HG02973 (cell line): ENCODE measurements around the gene PTPRU.
"Not testable (repeated sequence)": the region's sequence is repeated elsewhere in the genome, so short reads cannot be mapped to it uniquely, and the experiment has no call there.

Experiments used
- ATAC-seq: cut with Tn5 transposase; IDR thresholded peaks from one replicate; pipeline ENCODE4 v1.9.1; 2021; ENCODE audit warnings: moderate library complexity; ENCODE audit not compliant: unreplicated experiment

Gene PTPRU

GRCh38 chr1:29221296-29221695 lies 15.0 kb upstream of the PTPRU start:
- ATAC-seq = no peak

GRCh38 chr1:29222260-29222659 lies 14.1 kb upstream of the PTPRU start:
- ATAC-seq = not testable (repeated sequence)

- no peak for ATAC-seq
These were observed 13.6 kb upstream of the PTPRU start for GRCh38 chr1:29222686-29223085.

- ATAC-seq = no peak
These were observed 12.8 kb upstream of the PTPRU start for GRCh38 chr1:29223521-29223920.

GRCh38 chr1:29224356-29224837 lies 11.9 kb upstream of the PTPRU start:
- ATAC-seq = no peak

- ATAC-seq = no peak
These were observed 11.0 kb upstream of the PTPRU start for GRCh38 chr1:29225361-29225760.

GRCh38 chr1:29227511-29227910 lies 8.8 kb upstream of the PTPRU start:
- no peak for ATAC-seq

GRCh38 chr1:29230204-29230552 lies 6.1 kb upstream of the PTPRU start:
- no peak for ATAC-seq

- ATAC-seq = peak; percentile 86
These were observed 5.6 kb upstream of the PTPRU start, which contains the start of gene MECR for GRCh38 chr1:29230553-29231378. TSS of gene MECR (minus strand) at chr1:29230934. CDS start at chr1:29230906, 28 bp downstream.

- no peak for ATAC-seq
These were observed 3.9 kb upstream of the PTPRU start for GRCh38 chr1:29232387-29232786.

- no peak for ATAC-seq
These were observed 2.6 kb upstream of the PTPRU start for GRCh38 chr1:29233693-29234092.

- ATAC-seq = no peak
These were observed 1.9 kb upstream of the PTPRU start for GRCh38 chr1:29234471-29234870.

GRCh38 chr1:29234881-29235280 lies 1.4 kb upstream of the PTPRU start:
- ATAC-seq = not testable (repeated sequence)

- ATAC-seq = no peak
These were observed 398 bp downstream of the PTPRU start for GRCh38 chr1:29236712-29237128.

GRCh38 chr1:29237129-29237821 lies 953 bp downstream of the PTPRU start:
- no peak for ATAC-seq

- no peak for ATAC-seq
These were observed 1.7 kb downstream of the PTPRU start for GRCh38 chr1:29237852-29238619.

- no peak for ATAC-seq
These were observed 2.3 kb downstream of the PTPRU start for GRCh38 chr1:29238620-29239002.

GRCh38 chr1:29239142-29239541 lies 2.8 kb downstream of the PTPRU start:
- ATAC-seq = no peak

GRCh38 chr1:29240400-29240837 lies 4.1 kb downstream of the PTPRU start:
- no peak for ATAC-seq

- ATAC-seq = no peak
These were observed 4.7 kb downstream of the PTPRU start for GRCh38 chr1:29240986-29241385.
